NCI-H1436 treated with DMSO at 0.1 percent for 48 hours (cell line): ENCODE data around the gene PHF3.

ENCODE experiments used
- DNase-seq: peaks from one replicate; lab custom pipeline; 2025; lab: John Stamatoyannopoulos, UW

The PHF3 gene

GRCh38 chr6:63635588-63636517 is at the start of gene PHF3:
TSS of gene PHF3 (plus strand) at chr6:63635802. CDS start at chr6:63646552, 10,750 bp downstream.
- DNase-seq = peak; percentile 56

GRCh38 chr6:63589952-63590411 is 45.6 kb upstream of the PHF3 start:
- no peak for DNase-seq

GRCh38 chr6:63592886-63593285 is 42.7 kb upstream of the PHF3 start:
- DNase-seq = no peak

- no peak for DNase-seq
Measured at GRCh38 chr6:63597141-63598048, 38.2 kb upstream of the PHF3 start.

GRCh38 chr6:63598049-63599036 is 37.3 kb upstream of the PHF3 start:
- DNase-seq = peak; percentile 62

GRCh38 chr6:63599243-63599642 is 36.4 kb upstream of the PHF3 start:
- no peak for DNase-seq

GRCh38 chr6:63600136-63600535 is 35.5 kb upstream of the PHF3 start:
- DNase-seq = no peak

- DNase-seq = no peak
Measured at GRCh38 chr6:63609231-63609630, 26.4 kb upstream of the PHF3 start.

GRCh38 chr6:63610944-63611343 is 24.7 kb upstream of the PHF3 start:
- no peak for DNase-seq

GRCh38 chr6:63611560-63611959 is 24.0 kb upstream of the PHF3 start:
- DNase-seq = no peak

GRCh38 chr6:63615590-63615989 is 20.0 kb upstream of the PHF3 start:
- no peak for DNase-seq

- no peak for DNase-seq
Measured at GRCh38 chr6:63624091-63624490, 11.5 kb upstream of the PHF3 start.

GRCh38 chr6:63630466-63630865 is 5.1 kb upstream of the PHF3 start:
- no peak for DNase-seq

- DNase-seq = no peak
Measured at GRCh38 chr6:63634630-63635029, 972 bp upstream of the PHF3 start.

GRCh38 chr6:63635215-63635587 is 401 bp upstream of the PHF3 start:
- DNase-seq = no peak

- no peak for DNase-seq
Measured at GRCh38 chr6:63636518-63637021, 968 bp downstream of the PHF3 start.

GRCh38 chr6:63637865-63638445 is 2.4 kb downstream of the PHF3 start:
- no peak for DNase-seq

- no peak for DNase-seq
Measured at GRCh38 chr6:63640062-63640461, 4.5 kb downstream of the PHF3 start.

- no peak for DNase-seq
Measured at GRCh38 chr6:63643862-63644261, 8.3 kb downstream of the PHF3 start.

GRCh38 chr6:63644668-63645326 is 9.2 kb downstream of the PHF3 start:
- DNase-seq = no peak
